ENCODE data around the gene HSD11B1L. TPM values are rescaled to one million over a fixed set of nuclear protein-coding genes. Genes with fewer than 3 reads are reported as not detected.

The HSD11B1L gene
- polyA plus RNA-seq, 3 donors = 1.9 to 2.5 (median 2.4) TPM

- peaks cover 49% of the 10 kb centered on the region for H3K79me2 ChIP-seq (ENCODE audit: insufficient read depth, low read length)
- H3K4me1 ChIP-seq (ENCODE audit: control insufficient read depth in 1 of 2, insufficient read depth in 2 of 2, low read length in 2 of 2) = peaks cover 20 to 29% of the 10 kb centered on the region in 2 donors
- H3K27me3 ChIP-seq (ENCODE audit: control insufficient read depth in 2 of 2, insufficient read depth in 2 of 2, low read length in 2 of 2) = no peaks in the 10 kb centered on the region
- Mint-ChIP-seq H3K27me3 (ENCODE audit: low read depth in 3 of 3) (peaks cover 0 to 3% (median 2%) of the 10 kb centered on the region in 3 donors), H3K36me3 (peaks cover 20 to 35% of the 10 kb centered on the region in 2 donors), H3K4me1 (peaks cover 26% of the 10 kb centered on the region), H3K9me3 (peaks cover 0 to 3% (median 0%) of the 10 kb centered on the region in 7 donors), H3K4me3 (no peak overlapping the region), H3K27ac (peak overlapping the region in 4 of 7 donors; percentile 1 to 95 (median 72))
- H2AFZ ChIP-seq (ENCODE audit: insufficient read depth, low read depth, low read length, poor library complexity, severe bottlenecking) = no peak overlapping the region
- TF ChIP-seq CTCF (IDR thresholded peaks at IDR 0.05) = no peak
- no peak overlapping the region for H3K4me3 ChIP-seq (replicated peaks in 1 of 3; ENCODE audit: low read depth in 2 of 3, low read length in 3 of 3)
- no peak for DNase-seq
- WGBS (ENCODE audit: insufficient coverage) = 81% methylated on average over 4 of the region's 8 CpGs
- H3K9ac ChIP-seq (ENCODE audit: insufficient read depth, low read length, poor library complexity, severe bottlenecking) = no peak overlapping the region
- no peak overlapping the region for H3K4me2 ChIP-seq (replicated peaks; ENCODE audit: extremely low read depth, low read length, poor library complexity, severe bottlenecking)
- H3K27ac ChIP-seq (ENCODE audit: low read depth in 1 of 2, low read length in 2 of 2) = peak overlapping the region in 1 of 2 donors; percentile 91
- H4K20me1 ChIP-seq (ENCODE audit: insufficient read depth, low read length) = peaks cover 29% of the 10 kb centered on the region
- H3K36me3 ChIP-seq (replicated peaks in 1 of 2; ENCODE audit: control insufficient read depth in 1 of 2, insufficient read depth in 2 of 2, low read length in 2 of 2) = peaks cover 20 to 21% of the 10 kb centered on the region in 2 donors
- no peaks in the 10 kb centered on the region for H3K9me3 ChIP-seq (replicated peaks in 1 of 2; ENCODE audit: control insufficient read depth in 1 of 2, insufficient read depth in 1 of 2, low read length in 2 of 2)
- intact Hi-C loops (cut with micrococcal nuclease) = no loop called here
These were observed 36.5 kb downstream of the HSD11B1L start for GRCh38 chr19:5717215-5717935.

- intact Hi-C loops (cut with micrococcal nuclease) = loop anchor here in 1 of 2 donors (2.0 kb wide), 1 partner anchor 27 kb away; the partner anchor contains the start of gene RPL36
- no peak overlapping the region for H2AFZ ChIP-seq (ENCODE audit: insufficient read depth, low read depth, low read length, poor library complexity, severe bottlenecking)
- H3K36me3 ChIP-seq (replicated peaks in 1 of 2; ENCODE audit: control insufficient read depth in 1 of 2, insufficient read depth in 2 of 2, low read length in 2 of 2) = peaks cover 13 to 15% of the 10 kb centered on the region in 2 donors
- peak overlapping the region; percentile 89 for H3K4me2 ChIP-seq (replicated peaks; ENCODE audit: extremely low read depth, low read length, poor library complexity, severe bottlenecking)
- no peaks in the 10 kb centered on the region for H3K9me3 ChIP-seq (replicated peaks in 1 of 2; ENCODE audit: control insufficient read depth in 1 of 2, insufficient read depth in 1 of 2, low read length in 2 of 2)
- no peak overlapping the region for H3K4me3 Mint-ChIP-seq
- no peak overlapping the region for H3K9ac ChIP-seq (ENCODE audit: insufficient read depth, low read length, poor library complexity, severe bottlenecking)
- WGBS (ENCODE audit: insufficient coverage) = 44% methylated on average over 9 of the region's 14 CpGs
- H3K9me3 Mint-ChIP-seq = peaks cover 0 to 3% (median 0%) of the 10 kb centered on the region in 7 donors
- H3K27ac ChIP-seq (ENCODE audit: low read depth in 1 of 2, low read length in 2 of 2) = peak overlapping the region; percentile 10 to 91
- H3K27me3 Mint-ChIP-seq (ENCODE audit: low read depth in 3 of 3) = peaks cover 2 to 3% (median 2%) of the 10 kb centered on the region in 3 donors
- TF ChIP-seq CTCF (IDR thresholded peaks at IDR 0.05) = no peak
- peaks cover 17 to 27% of the 10 kb centered on the region in 2 donors for H3K36me3 Mint-ChIP-seq
- H3K27me3 ChIP-seq (ENCODE audit: control insufficient read depth in 2 of 2, insufficient read depth in 2 of 2, low read length in 2 of 2) = no peaks in the 10 kb centered on the region
- peaks cover 29% of the 10 kb centered on the region for H4K20me1 ChIP-seq (ENCODE audit: insufficient read depth, low read length)
- H3K4me1 ChIP-seq (ENCODE audit: control insufficient read depth in 1 of 2, insufficient read depth in 2 of 2, low read length in 2 of 2) = peaks cover 20 to 29% of the 10 kb centered on the region in 2 donors
- H3K79me2 ChIP-seq (ENCODE audit: insufficient read depth, low read length) = peaks cover 49% of the 10 kb centered on the region
- peak in 1 of 3 donors; percentile 24 for DNase-seq
- H3K27ac Mint-ChIP-seq = peak overlapping the region; percentile 50 to 95 (median 92)
- no peak overlapping the region for H3K4me3 ChIP-seq (replicated peaks in 1 of 3; ENCODE audit: low read depth in 2 of 3, low read length in 3 of 3)
- peaks cover 26% of the 10 kb centered on the region for H3K4me1 Mint-ChIP-seq
These were observed 37.3 kb downstream of the HSD11B1L start for GRCh38 chr19:5718037-5718578.

Data from CD14-positive monocyte (primary cell).